Vagina (tissue), 2 donors: ENCODE data around the gene PGAM1. TPM values are rescaled to one million over a fixed set of nuclear protein-coding genes. Genes with fewer than 3 reads are reported as not detected.

Experiments used
- DNase-seq, 2 donors: peaks; one replicate each; pipeline ENCODE4 v3.0.0-alpha.2; 2017; ENCODE audit errors: extremely low spot score in 2 of 2
- H3K27ac ChIP-seq: fragments of 200-600 bp; sonication (generic); one replicate; pipeline ENCODE4 v1.5.1; 2019
- H3K27me3 ChIP-seq: fragments of 200-600 bp; sonication (generic); one replicate; pipeline ENCODE4 v1.5.1; 2019
- H3K36me3 ChIP-seq, 2 donors: fragments of 200-600 bp; sonication (generic); one replicate each; pipeline ENCODE4 v1.5.1; 2017 to 2019
- H3K4me1 ChIP-seq: fragments of 200-600 bp; sonication (generic); one replicate; pipeline ENCODE4 v1.5.1; 2019
- H3K4me3 ChIP-seq, 2 donors: fragments of 200-600 bp; sonication (generic); 1 replicate in 1 of 2; 2 replicates in 1 of 2; pipeline ENCODE4 v1.5.1; 2016 to 2019
- H3K9me3 ChIP-seq: fragments of 200-600 bp; sonication (generic); one replicate; pipeline ENCODE4 v1.5.1; 2019
- POLR2A ChIP-seq, 2 donors: fragments of 450-650 bp; IDR thresholded peaks; one replicate each; pipeline ENCODE4 v1.6.1; 2017; ENCODE audit warnings: antibody characterized with exemption in 2 of 2, mild to moderate bottlenecking in 2 of 2, moderate library complexity in 2 of 2
- POLR2AphosphoS5 ChIP-seq, 2 donors: sonication (generic); formaldehyde crosslinking; IDR thresholded peaks; one replicate each; pipeline ENCODE4 v1.9.0; 2017; ENCODE audit warnings: antibody characterized with exemption in 2 of 2, mild to moderate bottlenecking in 2 of 2, low read depth in 1 of 2; ENCODE audit not compliant: insufficient read depth in 1 of 2
- intact Hi-C: fragments of 100-400 bp; cut with DNase I; formaldehyde crosslinking; loops from one replicate; pipeline ENCODE4 v1.15.1; 2023
- total RNA-seq: library from RNA; depleted of rRNA; stranded (reverse); fragments of >200 nt; gene quantifications from one replicate; pipeline ENCODE4 v1.2.3, GENCODE V29; 2016
- TF ChIP-seq, protein P1 (sequence below), 3 experiments: fragments of 450-650 bp in 2 of 3; fragments of 200-600 bp in 1 of 3; sonication (generic) in 1 of 3; IDR thresholded peaks; one replicate each; pipeline ENCODE4 v1.5.1; 2017 to 2019; ENCODE audit warnings: antibody characterized with exemption in 3 of 3, mild to moderate bottlenecking in 2 of 3, moderate library complexity in 2 of 3

Gene PGAM1
- total RNA-seq, 1 donor from 2014 or later: 224 TPM

DNA sequence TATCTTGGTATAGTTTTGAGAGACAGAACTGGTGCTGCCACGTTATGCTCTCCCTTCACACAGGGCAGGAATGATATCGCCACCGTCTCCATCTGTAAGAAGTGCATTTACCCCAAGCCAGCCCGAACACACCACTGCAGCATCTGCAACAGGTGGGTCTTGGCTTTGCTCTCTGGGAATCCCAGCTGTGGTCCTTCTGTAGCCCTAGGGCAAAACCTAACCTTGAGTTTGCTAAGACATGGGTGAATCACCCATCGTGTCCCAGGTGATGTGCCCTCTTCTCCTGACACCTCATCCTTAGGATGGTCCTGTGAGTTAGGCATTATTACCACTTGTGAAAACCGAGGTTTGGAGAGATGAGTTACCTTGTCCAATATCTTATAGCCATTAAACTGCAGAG lies 26.4 kb downstream of the PGAM1 start:
- Histone ChIP-seq H3K9me3 (no peaks in the 10 kb centered on the region), H3K4me1 (peaks cover 35% of the 10 kb centered on the region), H3K4me3 (no peak overlapping the region), H3K27ac (no peak overlapping the region), H3K27me3 (no peaks in the 10 kb centered on the region), H3K36me3 (peaks cover 0 to 30% of the 10 kb centered on the region in 2 donors)
- no peak for DNase-seq
- TF ChIP-seq, protein P1, sequence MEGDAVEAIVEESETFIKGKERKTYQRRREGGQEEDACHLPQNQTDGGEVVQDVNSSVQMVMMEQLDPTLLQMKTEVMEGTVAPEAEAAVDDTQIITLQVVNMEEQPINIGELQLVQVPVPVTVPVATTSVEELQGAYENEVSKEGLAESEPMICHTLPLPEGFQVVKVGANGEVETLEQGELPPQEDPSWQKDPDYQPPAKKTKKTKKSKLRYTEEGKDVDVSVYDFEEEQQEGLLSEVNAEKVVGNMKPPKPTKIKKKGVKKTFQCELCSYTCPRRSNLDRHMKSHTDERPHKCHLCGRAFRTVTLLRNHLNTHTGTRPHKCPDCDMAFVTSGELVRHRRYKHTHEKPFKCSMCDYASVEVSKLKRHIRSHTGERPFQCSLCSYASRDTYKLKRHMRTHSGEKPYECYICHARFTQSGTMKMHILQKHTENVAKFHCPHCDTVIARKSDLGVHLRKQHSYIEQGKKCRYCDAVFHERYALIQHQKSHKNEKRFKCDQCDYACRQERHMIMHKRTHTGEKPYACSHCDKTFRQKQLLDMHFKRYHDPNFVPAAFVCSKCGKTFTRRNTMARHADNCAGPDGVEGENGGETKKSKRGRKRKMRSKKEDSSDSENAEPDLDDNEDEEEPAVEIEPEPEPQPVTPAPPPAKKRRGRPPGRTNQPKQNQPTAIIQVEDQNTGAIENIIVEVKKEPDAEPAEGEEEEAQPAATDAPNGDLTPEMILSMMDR (IDR thresholded peaks at IDR 0.05): no peak
- no peak for TF ChIP-seq POLR2AphosphoS5 (IDR thresholded peaks at IDR 0.05; ENCODE audit: insufficient read depth in 1 of 2, low read depth in 1 of 2)
- TF ChIP-seq POLR2A (IDR thresholded peaks at IDR 0.05): no peak
- intact Hi-C loops: no loop called here

DNA sequence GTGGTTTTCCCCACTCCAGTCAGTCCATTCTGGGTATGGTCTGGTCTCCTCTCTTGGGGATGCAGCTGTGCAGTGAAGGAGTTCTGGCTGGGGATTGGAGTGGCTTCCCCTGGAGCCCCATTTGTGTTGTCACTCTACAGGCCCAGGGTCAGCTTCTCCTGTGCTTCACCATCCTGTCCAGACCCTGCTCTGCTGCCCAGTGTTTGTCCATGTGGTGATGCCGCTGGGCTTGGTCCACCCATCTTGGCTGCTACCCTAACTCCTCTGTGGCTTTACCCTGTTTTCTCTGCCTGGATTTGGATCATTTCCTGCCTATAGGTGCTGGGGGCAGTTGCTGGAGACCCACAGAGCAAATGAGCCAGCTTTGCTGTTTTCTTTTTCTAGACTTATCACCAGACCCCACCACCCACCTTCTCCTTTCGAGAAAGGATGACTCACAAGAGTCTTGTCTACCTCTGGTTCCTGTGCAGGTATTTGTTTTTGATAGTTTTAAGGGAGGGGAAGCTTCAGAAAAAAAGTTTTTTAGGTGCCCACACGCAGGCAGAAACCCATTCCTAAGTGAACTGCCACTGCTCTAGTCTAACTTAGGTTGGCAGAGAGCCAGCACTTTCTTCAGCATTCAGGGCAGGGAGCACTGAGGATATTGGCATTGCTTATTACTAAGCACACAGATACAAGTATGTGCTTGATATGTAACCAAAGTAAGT lies 28.5 kb downstream of the PGAM1 start:
- intact Hi-C loops: no loop called here
- DNase-seq: no peak
- peaks cover 19% of the 10 kb centered on the region for H3K4me1 ChIP-seq
- H3K9me3 ChIP-seq: no peaks in the 10 kb centered on the region
- H3K36me3 ChIP-seq: peaks cover 0 to 49% of the 10 kb centered on the region in 2 donors
- H3K27ac ChIP-seq: no peak overlapping the region
- H3K4me3 ChIP-seq: no peak overlapping the region
- TF ChIP-seq POLR2A (IDR thresholded peaks at IDR 0.05) (no peak), POLR2AphosphoS5 (IDR thresholded peaks at IDR 0.05; ENCODE audit: insufficient read depth in 1 of 2, low read depth in 1 of 2) (no peak)
- TF ChIP-seq, protein P1 (IDR thresholded peaks at IDR 0.05): no peak
- no peaks in the 10 kb centered on the region for H3K27me3 ChIP-seq

DNA sequence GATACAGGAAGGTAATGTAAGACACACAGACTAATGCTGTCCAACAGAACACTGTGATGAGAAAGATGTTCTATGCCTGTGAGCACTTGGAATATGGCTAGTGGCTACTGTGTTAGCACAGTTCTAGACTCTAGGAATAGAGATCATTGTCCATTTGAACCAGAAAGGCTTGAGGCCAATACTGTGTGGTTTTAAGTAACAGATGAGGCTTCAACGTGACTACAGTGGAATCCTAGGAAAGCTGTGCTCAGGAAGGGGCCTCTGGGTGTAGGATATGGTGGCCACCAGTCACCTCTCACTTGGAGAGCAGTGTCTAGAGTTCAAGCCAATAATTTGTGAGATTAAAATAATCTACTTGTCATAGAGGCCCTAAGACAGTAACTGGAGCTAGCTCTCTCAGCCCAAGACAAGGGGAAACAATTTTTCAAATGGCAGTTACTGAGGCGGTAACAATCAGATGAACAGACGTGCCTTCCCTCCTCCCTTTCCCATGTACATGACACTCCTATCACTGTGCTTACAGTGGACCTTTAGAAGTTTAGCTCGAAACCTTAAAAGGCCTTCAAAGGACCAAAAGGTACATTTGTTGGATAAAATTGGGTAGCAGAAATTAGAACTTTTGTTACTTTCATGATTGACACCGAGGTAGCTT lies 30.2 kb downstream of the PGAM1 start:
- H3K27me3 ChIP-seq: no peaks in the 10 kb centered on the region
- H3K4me1 ChIP-seq: peaks cover 9% of the 10 kb centered on the region
- no peak overlapping the region for H3K27ac ChIP-seq
- no peak for TF ChIP-seq POLR2AphosphoS5 (IDR thresholded peaks at IDR 0.05; ENCODE audit: insufficient read depth in 1 of 2, low read depth in 1 of 2)
- TF ChIP-seq, protein P1 (IDR thresholded peaks at IDR 0.05): no peak
- no peak for TF ChIP-seq POLR2A (IDR thresholded peaks at IDR 0.05)
- no peak overlapping the region for H3K4me3 ChIP-seq
- no peak for DNase-seq
- H3K36me3 ChIP-seq: peaks cover 5 to 65% of the 10 kb centered on the region in 2 donors
- intact Hi-C loops: no loop called here
- no peaks in the 10 kb centered on the region for H3K9me3 ChIP-seq

- no peak for DNase-seq
- no peaks in the 10 kb centered on the region for H3K9me3 ChIP-seq
- intact Hi-C loops: no loop called here
- no peaks in the 10 kb centered on the region for H3K27me3 ChIP-seq
- H3K27ac ChIP-seq: no peak overlapping the region
- TF ChIP-seq, protein P1 (IDR thresholded peaks at IDR 0.05): no peak
- no peak for TF ChIP-seq POLR2AphosphoS5 (IDR thresholded peaks at IDR 0.05; ENCODE audit: insufficient read depth in 1 of 2, low read depth in 1 of 2)
- no peak for TF ChIP-seq POLR2A (IDR thresholded peaks at IDR 0.05)
- peaks cover 9% of the 10 kb centered on the region for H3K4me1 ChIP-seq
- no peak overlapping the region for H3K4me3 ChIP-seq
- peaks cover 5 to 70% of the 10 kb centered on the region in 2 donors for H3K36me3 ChIP-seq
Measured at GRCh38 chr10:97456686-97457065, 30.7 kb downstream of the PGAM1 start.

- Histone ChIP-seq H3K27ac (no peak overlapping the region), H3K36me3 (peaks cover 5 to 81% of the 10 kb centered on the region in 2 donors), H3K4me1 (peaks cover 18% of the 10 kb centered on the region), H3K4me3 (no peak overlapping the region), H3K9me3 (no peaks in the 10 kb centered on the region), H3K27me3 (no peaks in the 10 kb centered on the region)
- no peak for TF ChIP-seq POLR2AphosphoS5 (IDR thresholded peaks at IDR 0.05; ENCODE audit: insufficient read depth in 1 of 2, low read depth in 1 of 2)
- TF ChIP-seq POLR2A (IDR thresholded peaks at IDR 0.05): no peak
- TF ChIP-seq, protein P1 (IDR thresholded peaks at IDR 0.05): no peak
- no peak for DNase-seq
- intact Hi-C loops: no loop called here
Measured at GRCh38 chr10:97459111-97459510, 33.1 kb downstream of the PGAM1 start.
